ENCODE results near the gene TXK. TPM values are rescaled to one million over a fixed set of nuclear protein-coding genes. Genes with fewer than 3 reads are reported as not detected.

The TXK gene
- total RNA-seq, 1 experiment from 2014 or later: 1.7 TPM

DNA sequence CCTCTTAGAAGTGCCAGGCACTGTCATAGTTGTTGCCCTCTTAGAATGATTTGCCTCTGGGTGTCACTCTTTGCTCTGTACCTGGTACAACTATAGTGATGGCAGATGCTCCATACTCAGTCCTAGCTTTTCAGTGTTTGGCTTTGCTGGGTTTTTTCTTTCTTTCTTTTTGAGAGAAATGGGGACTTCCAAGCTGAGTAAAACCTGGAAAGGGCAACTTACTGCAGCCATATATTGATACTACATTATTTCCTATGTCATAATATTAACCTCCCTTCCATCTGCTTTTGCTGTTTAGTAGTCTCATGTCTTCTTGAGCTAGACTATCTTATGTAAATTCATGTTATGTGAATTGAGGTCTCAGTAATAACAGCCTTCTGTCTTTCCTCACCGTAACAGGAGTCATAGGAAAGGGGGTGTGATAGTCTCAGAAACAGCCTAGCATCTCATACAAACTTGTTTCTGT, 68.4 kb downstream of the TXK start:
- DNase-seq (ENCODE audit: low read depth, low spot score) (no peak), ATAC-seq (no peak)
- no peaks in the 10 kb centered on the region for H3K9me3 ChIP-seq (ENCODE audit: control insufficient read depth in 1 of 2, insufficient read depth in 1 of 2, low read depth in 1 of 2, low read length in 2 of 2)
- H3K4me1 ChIP-seq (ENCODE audit: control insufficient read depth in 1 of 2, insufficient read depth in 2 of 2, low read length in 2 of 2): no peaks in the 10 kb centered on the region
- intact Hi-C loops (cut with micrococcal nuclease): no loop called here
- no peak overlapping the region for H3K9ac ChIP-seq (ENCODE audit: low read length)
- ChIA-PET CTCF (no interaction called here), POLR2A (no interaction called here), RAD21 (ENCODE audit: low non-redundant PET in 1 of 2, low total read pairs in 2 of 2, uncharacterized antibody in 2 of 2, unreplicated experiment in 2 of 2) (no interaction called here)
- H2AFZ ChIP-seq (ENCODE audit: low read depth, low read length, poor library complexity, severe bottlenecking): no peak overlapping the region
- no peak overlapping the region for H3K4me2 ChIP-seq (ENCODE audit: low read length)
- H3K27ac ChIP-seq (ENCODE audit: low read depth, low read length): no peak overlapping the region
- H3K9me2 ChIP-seq (ENCODE audit: insufficient read depth): no peaks in the 10 kb centered on the region
- no peaks in the 10 kb centered on the region for H3K36me3 ChIP-seq (ENCODE audit: control insufficient read depth in 1 of 2, insufficient read depth in 2 of 2, low read length in 2 of 2)
- H3K27me3 ChIP-seq (ENCODE audit: insufficient read depth, low read length): no peaks in the 10 kb centered on the region
- H4K20me1 ChIP-seq (ENCODE audit: insufficient read depth): no peaks in the 10 kb centered on the region
- no peaks in the 10 kb centered on the region for H3K79me2 ChIP-seq (ENCODE audit: insufficient read depth, low read length)
- TF ChIP-seq CBX3 (IDR thresholded peaks at IDR 0.05; ENCODE audit: low read depth) (no peak), POLR2AphosphoS5 (IDR thresholded peaks at IDR 0.05; ENCODE audit: low read depth, low read length) (no peak), YY1 (IDR thresholded peaks at IDR 0.05; ENCODE audit: extremely low read depth, insufficient replicate concordance, low read depth, low read length) (no peak), SRF (IDR thresholded peaks at IDR 0.05; ENCODE audit: low read depth) (no peak), FOSL1 (IDR thresholded peaks at IDR 0.05; ENCODE audit: low read depth) (no peak), ELF1 (IDR thresholded peaks at IDR 0.05; ENCODE audit: borderline replicate concordance, low read depth) (no peak), CEBPB (IDR thresholded peaks at IDR 0.05; ENCODE audit: low read depth) (no peak), ZNF274 (IDR thresholded peaks at IDR 0.05; ENCODE audit: low read depth, low read length) (no peak), EZH2 (IDR thresholded peaks at IDR 0.05) (no peak)
- TF ChIP-seq, protein P1, sequence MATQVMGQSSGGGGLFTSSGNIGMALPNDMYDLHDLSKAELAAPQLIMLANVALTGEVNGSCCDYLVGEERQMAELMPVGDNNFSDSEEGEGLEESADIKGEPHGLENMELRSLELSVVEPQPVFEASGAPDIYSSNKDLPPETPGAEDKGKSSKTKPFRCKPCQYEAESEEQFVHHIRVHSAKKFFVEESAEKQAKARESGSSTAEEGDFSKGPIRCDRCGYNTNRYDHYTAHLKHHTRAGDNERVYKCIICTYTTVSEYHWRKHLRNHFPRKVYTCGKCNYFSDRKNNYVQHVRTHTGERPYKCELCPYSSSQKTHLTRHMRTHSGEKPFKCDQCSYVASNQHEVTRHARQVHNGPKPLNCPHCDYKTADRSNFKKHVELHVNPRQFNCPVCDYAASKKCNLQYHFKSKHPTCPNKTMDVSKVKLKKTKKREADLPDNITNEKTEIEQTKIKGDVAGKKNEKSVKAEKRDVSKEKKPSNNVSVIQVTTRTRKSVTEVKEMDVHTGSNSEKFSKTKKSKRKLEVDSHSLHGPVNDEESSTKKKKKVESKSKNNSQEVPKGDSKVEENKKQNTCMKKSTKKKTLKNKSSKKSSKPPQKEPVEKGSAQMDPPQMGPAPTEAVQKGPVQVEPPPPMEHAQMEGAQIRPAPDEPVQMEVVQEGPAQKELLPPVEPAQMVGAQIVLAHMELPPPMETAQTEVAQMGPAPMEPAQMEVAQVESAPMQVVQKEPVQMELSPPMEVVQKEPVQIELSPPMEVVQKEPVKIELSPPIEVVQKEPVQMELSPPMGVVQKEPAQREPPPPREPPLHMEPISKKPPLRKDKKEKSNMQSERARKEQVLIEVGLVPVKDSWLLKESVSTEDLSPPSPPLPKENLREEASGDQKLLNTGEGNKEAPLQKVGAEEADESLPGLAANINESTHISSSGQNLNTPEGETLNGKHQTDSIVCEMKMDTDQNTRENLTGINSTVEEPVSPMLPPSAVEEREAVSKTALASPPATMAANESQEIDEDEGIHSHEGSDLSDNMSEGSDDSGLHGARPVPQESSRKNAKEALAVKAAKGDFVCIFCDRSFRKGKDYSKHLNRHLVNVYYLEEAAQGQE (IDR thresholded peaks at IDR 0.05; ENCODE audit: low read depth): no peak
- TF ChIP-seq, protein P2, sequence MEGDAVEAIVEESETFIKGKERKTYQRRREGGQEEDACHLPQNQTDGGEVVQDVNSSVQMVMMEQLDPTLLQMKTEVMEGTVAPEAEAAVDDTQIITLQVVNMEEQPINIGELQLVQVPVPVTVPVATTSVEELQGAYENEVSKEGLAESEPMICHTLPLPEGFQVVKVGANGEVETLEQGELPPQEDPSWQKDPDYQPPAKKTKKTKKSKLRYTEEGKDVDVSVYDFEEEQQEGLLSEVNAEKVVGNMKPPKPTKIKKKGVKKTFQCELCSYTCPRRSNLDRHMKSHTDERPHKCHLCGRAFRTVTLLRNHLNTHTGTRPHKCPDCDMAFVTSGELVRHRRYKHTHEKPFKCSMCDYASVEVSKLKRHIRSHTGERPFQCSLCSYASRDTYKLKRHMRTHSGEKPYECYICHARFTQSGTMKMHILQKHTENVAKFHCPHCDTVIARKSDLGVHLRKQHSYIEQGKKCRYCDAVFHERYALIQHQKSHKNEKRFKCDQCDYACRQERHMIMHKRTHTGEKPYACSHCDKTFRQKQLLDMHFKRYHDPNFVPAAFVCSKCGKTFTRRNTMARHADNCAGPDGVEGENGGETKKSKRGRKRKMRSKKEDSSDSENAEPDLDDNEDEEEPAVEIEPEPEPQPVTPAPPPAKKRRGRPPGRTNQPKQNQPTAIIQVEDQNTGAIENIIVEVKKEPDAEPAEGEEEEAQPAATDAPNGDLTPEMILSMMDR (IDR thresholded peaks at IDR 0.05 in 2 of 3, conservative IDR thresholded peaks at IDR 0.05 in 1 of 3; ENCODE audit: borderline replicate concordance in 1 of 3, insufficient read depth in 1 of 3, low read depth in 2 of 3, low read length in 2 of 3): no peak
- TF ChIP-seq, protein P3, sequence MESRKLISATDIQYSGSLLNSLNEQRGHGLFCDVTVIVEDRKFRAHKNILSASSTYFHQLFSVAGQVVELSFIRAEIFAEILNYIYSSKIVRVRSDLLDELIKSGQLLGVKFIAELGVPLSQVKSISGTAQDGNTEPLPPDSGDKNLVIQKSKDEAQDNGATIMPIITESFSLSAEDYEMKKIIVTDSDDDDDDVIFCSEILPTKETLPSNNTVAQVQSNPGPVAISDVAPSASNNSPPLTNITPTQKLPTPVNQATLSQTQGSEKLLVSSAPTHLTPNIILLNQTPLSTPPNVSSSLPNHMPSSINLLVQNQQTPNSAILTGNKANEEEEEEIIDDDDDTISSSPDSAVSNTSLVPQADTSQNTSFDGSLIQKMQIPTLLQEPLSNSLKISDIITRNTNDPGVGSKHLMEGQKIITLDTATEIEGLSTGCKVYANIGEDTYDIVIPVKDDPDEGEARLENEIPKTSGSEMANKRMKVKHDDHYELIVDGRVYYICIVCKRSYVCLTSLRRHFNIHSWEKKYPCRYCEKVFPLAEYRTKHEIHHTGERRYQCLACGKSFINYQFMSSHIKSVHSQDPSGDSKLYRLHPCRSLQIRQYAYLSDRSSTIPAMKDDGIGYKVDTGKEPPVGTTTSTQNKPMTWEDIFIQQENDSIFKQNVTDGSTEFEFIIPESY (IDR thresholded peaks at IDR 0.05; ENCODE audit: extremely low read depth, insufficient replicate concordance, low read length): no peak
- TF ChIP-seq, protein P4, sequence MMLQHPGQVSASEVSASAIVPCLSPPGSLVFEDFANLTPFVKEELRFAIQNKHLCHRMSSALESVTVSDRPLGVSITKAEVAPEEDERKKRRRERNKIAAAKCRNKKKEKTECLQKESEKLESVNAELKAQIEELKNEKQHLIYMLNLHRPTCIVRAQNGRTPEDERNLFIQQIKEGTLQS (IDR thresholded peaks at IDR 0.05): no peak
- no peak overlapping the region for H3K4me3 ChIP-seq (replicated peaks in 1 of 2; ENCODE audit: low read depth in 1 of 2, low read length in 2 of 2)
- no TSS peak for BruUV-seq (replicated peaks)

Measured in HCT116 (cell line).